SK-N-SH treated with all-trans-retinoic acid at 6 μM for 48 hours (cell line): Measurements from ENCODE around the gene PNPLA6.
A peak's percentile ranks its signal among the peaks of the same experiment; 100 is the strongest.

Experiments
- ATAC-seq: fragments of 200-7000 bp; cut with Tn5 transposase; 3 replicates; pipeline ENCODE4 v1.9.1; 2020; ENCODE audit warnings: mild to moderate bottlenecking, moderate library complexity
- ARNTL ChIP-seq: fragments of 450-650 bp; formaldehyde crosslinking; IDR thresholded peaks from 2 replicates; pipeline ENCODE4 v1.5.0; 2020; ENCODE audit warnings: low read depth, mild to moderate bottlenecking, moderate library complexity, borderline replicate concordance
- BACH2 ChIP-seq: fragments of 250-450 bp; sonication (Bioruptor Pico); IDR thresholded peaks from 2 replicates; pipeline ENCODE4 v1.9.0; 2021; ENCODE audit warnings: mild to moderate bottlenecking, borderline replicate concordance
- CSDC2 ChIP-seq: fragments of 250-450 bp; sonication (Bioruptor Pico); IDR thresholded peaks from 2 replicates; pipeline ENCODE4 v1.5.0; 2020; ENCODE audit warnings: mild to moderate bottlenecking, moderate library complexity
- ESRRG ChIP-seq: fragments of 250-450 bp; sonication (Bioruptor Pico); IDR thresholded peaks from 2 replicates; pipeline ENCODE4 v1.6.1; 2021; ENCODE audit warnings: mild to moderate bottlenecking
- ISL1 ChIP-seq: fragments of 250-450 bp; sonication (Bioruptor Pico); IDR thresholded peaks from 2 replicates; pipeline ENCODE4 v2.1.2; 2022; ENCODE audit warnings: mild to moderate bottlenecking, moderate library complexity
- OSR1 ChIP-seq: fragments of 250-450 bp; sonication (Bioruptor Pico); IDR thresholded peaks from 2 replicates; pipeline ENCODE4 v1.8.0; 2022; ENCODE audit warnings: moderate library complexity, mild to moderate bottlenecking, inconsistent platforms
- PPARA ChIP-seq: fragments of 250-450 bp; sonication (Bioruptor Pico); IDR thresholded peaks from 2 replicates; pipeline ENCODE4 v1.5.0; 2020; ENCODE audit warnings: mild to moderate bottlenecking, borderline replicate concordance
- RARB ChIP-seq: fragments of 250-450 bp; sonication (Bioruptor Pico); IDR thresholded peaks from 2 replicates; pipeline ENCODE4 v1.8.0; 2021; ENCODE audit warnings: mild to moderate bottlenecking, moderate library complexity
- TCF4 ChIP-seq: fragments of 250-450 bp; sonication (Bioruptor Pico); IDR thresholded peaks from 2 replicates; pipeline ENCODE4 v1.8.0; 2021; ENCODE audit warnings: mild to moderate bottlenecking, moderate library complexity, borderline replicate concordance
- TOX ChIP-seq: fragments of 250-450 bp; sonication (Bioruptor Pico); IDR thresholded peaks from 2 replicates; pipeline ENCODE4 v1.8.0; 2021; ENCODE audit warnings: mild to moderate bottlenecking, moderate library complexity, borderline replicate concordance
- ZC3H10 ChIP-seq: fragments of 250-450 bp; sonication (Bioruptor Pico); IDR thresholded peaks from 2 replicates; pipeline ENCODE4 v1.5.1; 2021; ENCODE audit warnings: mild to moderate bottlenecking, moderate library complexity
- ZFP30 ChIP-seq: fragments of 450-650 bp; formaldehyde crosslinking; IDR thresholded peaks from 2 replicates; pipeline ENCODE4 v1.5.0; 2022; ENCODE audit warnings: mild to moderate bottlenecking, moderate library complexity
- ZNF565 ChIP-seq: fragments of 450-650 bp; formaldehyde crosslinking; conservative IDR thresholded peaks from 2 replicates; pipeline ENCODE4 v1.5.0; 2020; ENCODE audit warnings: low read depth, mild to moderate bottlenecking, moderate library complexity
- ZNF70 ChIP-seq: fragments of 450-650 bp; formaldehyde crosslinking; IDR thresholded peaks from 2 replicates; pipeline ENCODE4 v1.5.0; 2020; ENCODE audit warnings: mild to moderate bottlenecking, moderate library complexity
- ZNF8 ChIP-seq: fragments of 450-650 bp; formaldehyde crosslinking; IDR thresholded peaks from 2 replicates; pipeline ENCODE4 v1.5.0; 2020; ENCODE audit warnings: mild to moderate bottlenecking, moderate library complexity
- TF ChIP-seq, protein P1 (sequence below): fragments of 250-450 bp; sonication (Bioruptor Pico); IDR thresholded peaks from 2 replicates; pipeline ENCODE4 v1.8.0; 2021; ENCODE audit warnings: low read depth, mild to moderate bottlenecking, moderate library complexity, borderline replicate concordance
- TF ChIP-seq, protein P2 (sequence below): fragments of 250-450 bp; sonication (Bioruptor Pico); IDR thresholded peaks from 2 replicates; pipeline ENCODE4 v1.5.0; 2020; ENCODE audit warnings: mild to moderate bottlenecking, moderate library complexity
- TF ChIP-seq, protein P3 (sequence below): fragments of 250-450 bp; sonication (Bioruptor Pico); IDR thresholded peaks from 2 replicates; pipeline ENCODE4 v1.5.1; 2020; ENCODE audit warnings: low read depth, mild to moderate bottlenecking, moderate library complexity
- TF ChIP-seq, protein P4 (sequence below): fragments of 250-450 bp; sonication (Bioruptor Pico); IDR thresholded peaks from 2 replicates; pipeline ENCODE4 v1.8.0; 2020; ENCODE audit warnings: mild to moderate bottlenecking, moderate library complexity, borderline replicate concordance

Gene PNPLA6

DNA sequence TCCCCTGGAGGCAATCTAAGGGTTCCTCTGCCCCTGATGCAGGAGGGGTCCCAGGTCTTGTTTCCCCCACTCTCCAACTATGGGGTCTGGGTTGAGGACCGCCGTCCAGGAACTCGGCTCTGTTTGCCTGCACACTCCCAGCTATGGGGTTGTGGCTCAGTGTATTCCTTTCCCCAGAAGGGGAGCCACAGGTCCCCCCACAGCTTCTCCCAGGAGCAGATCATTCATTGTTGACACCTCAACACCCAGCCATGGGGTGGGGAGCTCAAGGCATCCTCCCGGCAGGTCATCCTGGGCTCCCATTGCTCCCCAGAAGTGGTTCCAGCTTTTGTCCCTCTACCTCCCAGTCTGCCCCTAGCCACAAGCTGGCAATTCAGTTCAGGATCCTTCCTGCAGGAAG is 18.6 kb upstream of the PNPLA6 start:
- 0 out of 3 replicates have a peak, but pooled peaks have one; percentile 21 for ATAC-seq
- TF ChIP-seq ESRRG (no peak), CSDC2 (CRISPR knock-in tag) (no peak)
- TF ChIP-seq, protein P1, sequence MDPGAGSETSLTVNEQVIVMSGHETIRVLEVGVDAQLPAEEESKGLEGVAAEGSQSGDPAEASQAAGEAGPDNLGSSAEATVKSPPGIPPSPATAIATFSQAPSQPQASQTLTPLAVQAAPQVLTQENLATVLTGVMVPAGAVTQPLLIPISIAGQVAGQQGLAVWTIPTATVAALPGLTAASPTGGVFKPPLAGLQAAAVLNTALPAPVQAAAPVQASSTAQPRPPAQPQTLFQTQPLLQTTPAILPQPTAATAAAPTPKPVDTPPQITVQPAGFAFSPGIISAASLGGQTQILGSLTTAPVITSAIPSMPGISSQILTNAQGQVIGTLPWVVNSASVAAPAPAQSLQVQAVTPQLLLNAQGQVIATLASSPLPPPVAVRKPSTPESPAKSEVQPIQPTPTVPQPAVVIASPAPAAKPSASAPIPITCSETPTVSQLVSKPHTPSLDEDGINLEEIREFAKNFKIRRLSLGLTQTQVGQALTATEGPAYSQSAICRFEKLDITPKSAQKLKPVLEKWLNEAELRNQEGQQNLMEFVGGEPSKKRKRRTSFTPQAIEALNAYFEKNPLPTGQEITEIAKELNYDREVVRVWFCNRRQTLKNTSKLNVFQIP (CRISPR knock-in tag) = no peak
- TF ChIP-seq, all 23 proteins: peak for 0

DNA sequence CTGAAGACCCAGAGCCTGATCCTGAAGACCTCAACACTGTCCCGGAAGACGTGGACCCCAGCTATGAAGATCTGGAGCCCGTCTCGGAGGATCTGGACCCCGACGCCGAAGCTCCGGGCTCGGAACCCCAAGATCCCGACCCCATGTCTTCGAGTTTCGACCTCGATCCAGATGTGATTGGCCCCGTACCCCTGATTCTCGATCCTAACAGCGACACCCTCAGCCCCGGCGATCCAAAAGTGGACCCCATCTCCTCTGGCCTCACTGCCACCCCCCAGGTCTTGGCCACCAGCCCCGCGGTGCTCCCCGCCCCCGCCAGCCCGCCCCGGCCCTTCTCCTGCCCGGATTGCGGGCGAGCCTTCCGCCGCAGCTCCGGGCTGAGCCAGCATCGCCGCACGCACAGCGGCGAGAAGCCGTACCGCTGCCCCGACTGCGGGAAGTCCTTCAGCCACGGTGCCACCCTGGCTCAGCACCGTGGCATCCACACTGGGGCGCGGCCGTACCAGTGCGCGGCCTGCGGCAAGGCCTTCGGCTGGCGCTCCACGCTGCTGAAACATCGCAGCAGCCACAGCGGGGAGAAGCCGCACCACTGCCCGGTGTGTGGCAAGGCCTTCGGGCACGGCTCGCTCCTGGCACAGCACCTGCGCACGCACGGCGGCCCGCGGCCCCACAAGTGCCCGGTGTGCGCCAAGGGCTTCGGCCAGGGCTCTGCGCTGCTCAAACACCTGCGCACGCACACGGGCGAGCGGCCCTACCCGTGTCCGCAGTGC is 16.0 kb upstream of the PNPLA6 start:
- ATAC-seq = no peak
- no peak for TF ChIP-seq TOX
- TF ChIP-seq ZNF8 (CRISPR knock-in tag) = no peak
- TF ChIP-seq, protein P2, sequence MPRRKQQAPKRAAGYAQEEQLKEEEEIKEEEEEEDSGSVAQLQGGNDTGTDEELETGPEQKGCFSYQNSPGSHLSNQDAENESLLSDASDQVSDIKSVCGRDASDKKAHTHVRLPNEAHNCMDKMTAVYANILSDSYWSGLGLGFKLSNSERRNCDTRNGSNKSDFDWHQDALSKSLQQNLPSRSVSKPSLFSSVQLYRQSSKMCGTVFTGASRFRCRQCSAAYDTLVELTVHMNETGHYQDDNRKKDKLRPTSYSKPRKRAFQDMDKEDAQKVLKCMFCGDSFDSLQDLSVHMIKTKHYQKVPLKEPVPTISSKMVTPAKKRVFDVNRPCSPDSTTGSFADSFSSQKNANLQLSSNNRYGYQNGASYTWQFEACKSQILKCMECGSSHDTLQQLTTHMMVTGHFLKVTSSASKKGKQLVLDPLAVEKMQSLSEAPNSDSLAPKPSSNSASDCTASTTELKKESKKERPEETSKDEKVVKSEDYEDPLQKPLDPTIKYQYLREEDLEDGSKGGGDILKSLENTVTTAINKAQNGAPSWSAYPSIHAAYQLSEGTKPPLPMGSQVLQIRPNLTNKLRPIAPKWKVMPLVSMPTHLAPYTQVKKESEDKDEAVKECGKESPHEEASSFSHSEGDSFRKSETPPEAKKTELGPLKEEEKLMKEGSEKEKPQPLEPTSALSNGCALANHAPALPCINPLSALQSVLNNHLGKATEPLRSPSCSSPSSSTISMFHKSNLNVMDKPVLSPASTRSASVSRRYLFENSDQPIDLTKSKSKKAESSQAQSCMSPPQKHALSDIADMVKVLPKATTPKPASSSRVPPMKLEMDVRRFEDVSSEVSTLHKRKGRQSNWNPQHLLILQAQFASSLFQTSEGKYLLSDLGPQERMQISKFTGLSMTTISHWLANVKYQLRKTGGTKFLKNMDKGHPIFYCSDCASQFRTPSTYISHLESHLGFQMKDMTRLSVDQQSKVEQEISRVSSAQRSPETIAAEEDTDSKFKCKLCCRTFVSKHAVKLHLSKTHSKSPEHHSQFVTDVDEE (CRISPR knock-in tag) = no peak
- TF ChIP-seq ARNTL (CRISPR knock-in tag) = no peak
- TF ChIP-seq, protein P3, sequence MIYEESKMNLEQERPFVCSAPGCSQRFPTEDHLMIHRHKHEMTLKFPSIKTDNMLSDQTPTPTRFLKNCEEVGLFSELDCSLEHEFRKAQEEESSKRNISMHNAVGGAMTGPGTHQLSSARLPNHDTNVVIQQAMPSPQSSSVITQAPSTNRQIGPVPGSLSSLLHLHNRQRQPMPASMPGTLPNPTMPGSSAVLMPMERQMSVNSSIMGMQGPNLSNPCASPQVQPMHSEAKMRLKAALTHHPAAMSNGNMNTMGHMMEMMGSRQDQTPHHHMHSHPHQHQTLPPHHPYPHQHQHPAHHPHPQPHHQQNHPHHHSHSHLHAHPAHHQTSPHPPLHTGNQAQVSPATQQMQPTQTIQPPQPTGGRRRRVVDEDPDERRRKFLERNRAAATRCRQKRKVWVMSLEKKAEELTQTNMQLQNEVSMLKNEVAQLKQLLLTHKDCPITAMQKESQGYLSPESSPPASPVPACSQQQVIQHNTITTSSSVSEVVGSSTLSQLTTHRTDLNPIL = no peak
- no peak for TF ChIP-seq ISL1

DNA sequence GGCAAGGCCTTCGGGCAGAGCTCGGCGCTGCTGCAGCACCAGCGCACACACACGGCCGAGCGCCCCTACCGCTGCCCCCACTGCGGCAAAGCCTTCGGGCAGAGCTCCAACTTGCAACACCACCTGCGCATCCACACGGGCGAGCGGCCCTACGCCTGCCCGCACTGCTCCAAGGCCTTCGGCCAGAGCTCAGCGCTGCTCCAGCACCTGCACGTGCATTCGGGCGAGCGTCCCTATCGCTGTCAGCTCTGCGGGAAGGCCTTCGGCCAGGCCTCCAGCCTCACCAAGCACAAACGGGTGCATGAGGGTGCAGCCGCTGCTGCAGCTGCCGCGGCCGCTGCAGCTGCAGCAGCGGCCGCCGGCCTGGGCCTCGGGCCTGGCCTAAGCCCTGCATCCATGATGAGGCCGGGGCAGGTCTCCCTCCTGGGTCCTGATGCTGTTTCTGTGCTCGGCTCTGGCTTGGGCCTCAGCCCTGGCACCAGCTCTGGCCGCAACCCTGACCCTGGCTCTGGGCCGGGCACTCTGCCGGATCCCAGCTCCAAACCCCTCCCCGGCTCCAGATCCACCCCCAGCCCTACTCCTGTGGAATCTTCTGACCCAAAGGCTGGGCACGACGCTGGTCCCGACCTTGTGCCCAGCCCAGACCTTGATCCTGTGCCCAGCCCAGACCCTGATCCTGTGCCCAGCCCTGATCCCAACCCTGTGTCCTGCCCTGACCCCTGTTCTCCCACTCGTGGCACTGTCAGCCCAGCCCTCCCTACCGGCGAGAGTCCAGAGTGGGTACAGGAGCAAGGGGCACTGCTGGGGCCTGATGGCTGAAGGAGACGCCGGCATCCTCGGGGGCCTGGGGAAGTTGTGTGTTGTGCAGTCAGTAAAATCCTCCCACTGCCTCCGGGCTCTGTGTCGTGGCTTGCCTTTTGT is 15.1 kb upstream of the PNPLA6 start:
- TF ChIP-seq ZNF565 = no peak
- TF ChIP-seq TOX = no peak
- TF ChIP-seq ZNF70 (CRISPR knock-in tag) = no peak
- TF ChIP-seq CSDC2 (CRISPR knock-in tag) = no peak
- no peak for TF ChIP-seq ESRRG
- no peak for TF ChIP-seq TCF4 (CRISPR knock-in tag)
- no peak for TF ChIP-seq BACH2 (CRISPR knock-in tag)
- TF ChIP-seq, protein P1 (CRISPR knock-in tag) = no peak
- TF ChIP-seq ZC3H10 (CRISPR knock-in tag) = no peak
- no peak for TF ChIP-seq PPARA (CRISPR knock-in tag)
- no peak for TF ChIP-seq ARNTL (CRISPR knock-in tag)
- ATAC-seq = no peak

DNA sequence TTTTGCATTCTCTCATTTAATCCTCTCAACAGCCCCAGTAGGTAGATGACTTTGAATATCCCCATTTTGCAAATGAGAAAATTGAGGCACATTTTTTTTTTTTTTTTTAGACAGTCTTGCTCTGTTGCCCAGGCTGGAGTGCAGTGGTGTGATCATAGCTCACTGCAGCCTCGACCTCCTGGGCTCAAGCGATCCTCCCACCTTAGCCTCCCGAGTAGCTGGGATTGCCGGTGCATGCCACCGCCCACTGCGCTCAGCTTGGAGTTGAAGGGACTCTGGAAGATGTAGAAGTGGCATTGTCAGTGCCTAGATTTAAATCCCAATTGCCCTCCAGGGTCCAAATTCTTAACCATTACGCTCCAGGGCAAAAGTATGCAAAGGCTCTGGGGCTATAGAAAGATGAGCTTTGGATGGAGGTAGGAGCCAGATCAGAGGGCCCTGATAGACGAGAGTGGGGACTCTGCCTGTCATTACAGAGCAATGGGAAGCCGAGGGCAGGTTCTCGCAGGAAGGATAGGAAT is 13.9 kb upstream of the PNPLA6 start:
- no peak for ATAC-seq
- TF ChIP-seq OSR1 = no peak
- TF ChIP-seq, protein P3 = no peak
- TF ChIP-seq ESRRG = no peak
- TF ChIP-seq ARNTL (CRISPR knock-in tag) = no peak
- TF ChIP-seq ZNF565 = no peak
- no peak for TF ChIP-seq ZC3H10 (CRISPR knock-in tag)
- TF ChIP-seq CSDC2 (CRISPR knock-in tag) = no peak
- TF ChIP-seq, protein P2 (CRISPR knock-in tag) = no peak
- TF ChIP-seq RARB = no peak
- TF ChIP-seq, protein P4, sequence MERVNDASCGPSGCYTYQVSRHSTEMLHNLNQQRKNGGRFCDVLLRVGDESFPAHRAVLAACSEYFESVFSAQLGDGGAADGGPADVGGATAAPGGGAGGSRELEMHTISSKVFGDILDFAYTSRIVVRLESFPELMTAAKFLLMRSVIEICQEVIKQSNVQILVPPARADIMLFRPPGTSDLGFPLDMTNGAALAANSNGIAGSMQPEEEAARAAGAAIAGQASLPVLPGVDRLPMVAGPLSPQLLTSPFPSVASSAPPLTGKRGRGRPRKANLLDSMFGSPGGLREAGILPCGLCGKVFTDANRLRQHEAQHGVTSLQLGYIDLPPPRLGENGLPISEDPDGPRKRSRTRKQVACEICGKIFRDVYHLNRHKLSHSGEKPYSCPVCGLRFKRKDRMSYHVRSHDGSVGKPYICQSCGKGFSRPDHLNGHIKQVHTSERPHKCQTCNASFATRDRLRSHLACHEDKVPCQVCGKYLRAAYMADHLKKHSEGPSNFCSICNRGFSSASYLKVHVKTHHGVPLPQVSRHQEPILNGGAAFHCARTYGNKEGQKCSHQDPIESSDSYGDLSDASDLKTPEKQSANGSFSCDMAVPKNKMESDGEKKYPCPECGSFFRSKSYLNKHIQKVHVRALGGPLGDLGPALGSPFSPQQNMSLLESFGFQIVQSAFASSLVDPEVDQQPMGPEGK (CRISPR knock-in tag) = no peak
- TF ChIP-seq ZFP30 (CRISPR knock-in tag) = no peak
